Nephron (organoid): ENCODE results near the gene TSPAN5.

Experiments used
- H3K27ac Mint-ChIP-seq, 3 experiments: 2 replicates each; pipeline ENCODE4 v1.8.0; 2020; ENCODE audit warnings: mixed read lengths in 3 of 3, mild to moderate bottlenecking in 2 of 3, moderate library complexity in 1 of 3
- H3K27me3 Mint-ChIP-seq: 2 replicates; pipeline ENCODE4 v1.8.0; 2021; ENCODE audit warnings: low read depth, mild to moderate bottlenecking, moderate library complexity, mixed read lengths
- H3K36me3 Mint-ChIP-seq: 2 replicates; pipeline ENCODE4 v1.8.0; 2020; ENCODE audit warnings: low read depth, mixed read lengths
- H3K4me1 Mint-ChIP-seq: 2 replicates; pipeline ENCODE4 v1.8.0; 2020; ENCODE audit warnings: mixed read lengths
- H3K4me3 Mint-ChIP-seq, 3 experiments: 2 replicates each; pipeline ENCODE4 v1.8.0; 2020; ENCODE audit warnings: mild to moderate bottlenecking in 3 of 3, mixed read lengths in 3 of 3, moderate library complexity in 2 of 3
- H3K9me3 Mint-ChIP-seq: 2 replicates; pipeline ENCODE4 v1.8.0; 2020; ENCODE audit warnings: mixed read lengths
- TF ChIP-seq, protein P1 (sequence below), 3 experiments: fragments of 200-600 bp; sonication (generic); IDR thresholded peaks; one replicate each; pipeline ENCODE4 v1.5.0; 2021; ENCODE audit warnings: antibody characterized with exemption in 3 of 3; ENCODE audit not compliant: unreplicated experiment in 3 of 3

Gene TSPAN5

DNA sequence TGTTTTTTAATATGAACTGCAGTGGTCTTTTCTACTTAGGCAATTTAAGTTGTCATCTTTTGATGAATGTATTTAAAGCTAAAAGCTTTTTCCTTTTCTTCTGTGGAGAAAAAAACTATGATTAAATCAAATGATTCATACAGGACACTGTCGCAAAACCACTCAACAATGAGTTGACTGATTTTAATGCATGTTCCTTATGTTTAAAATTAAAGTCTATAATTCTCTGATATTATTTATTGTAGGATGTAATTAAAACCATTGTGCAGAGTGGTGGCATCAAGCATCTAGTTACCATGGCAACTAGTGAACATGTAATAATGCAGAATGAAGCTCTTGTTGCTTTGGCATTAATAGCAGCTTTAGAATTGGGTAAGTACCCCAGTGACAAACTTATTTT is 224.7 kb downstream of the TSPAN5 start:
- Mint-ChIP-seq H3K4me3 (no peak overlapping the region), H3K4me1 (no peaks in the 10 kb centered on the region), H3K36me3 (peaks cover 31% of the 10 kb centered on the region), H3K27ac (no peak overlapping the region), H3K27me3 (no peaks in the 10 kb centered on the region), H3K9me3 (no peaks in the 10 kb centered on the region)
- TF ChIP-seq, protein P1, sequence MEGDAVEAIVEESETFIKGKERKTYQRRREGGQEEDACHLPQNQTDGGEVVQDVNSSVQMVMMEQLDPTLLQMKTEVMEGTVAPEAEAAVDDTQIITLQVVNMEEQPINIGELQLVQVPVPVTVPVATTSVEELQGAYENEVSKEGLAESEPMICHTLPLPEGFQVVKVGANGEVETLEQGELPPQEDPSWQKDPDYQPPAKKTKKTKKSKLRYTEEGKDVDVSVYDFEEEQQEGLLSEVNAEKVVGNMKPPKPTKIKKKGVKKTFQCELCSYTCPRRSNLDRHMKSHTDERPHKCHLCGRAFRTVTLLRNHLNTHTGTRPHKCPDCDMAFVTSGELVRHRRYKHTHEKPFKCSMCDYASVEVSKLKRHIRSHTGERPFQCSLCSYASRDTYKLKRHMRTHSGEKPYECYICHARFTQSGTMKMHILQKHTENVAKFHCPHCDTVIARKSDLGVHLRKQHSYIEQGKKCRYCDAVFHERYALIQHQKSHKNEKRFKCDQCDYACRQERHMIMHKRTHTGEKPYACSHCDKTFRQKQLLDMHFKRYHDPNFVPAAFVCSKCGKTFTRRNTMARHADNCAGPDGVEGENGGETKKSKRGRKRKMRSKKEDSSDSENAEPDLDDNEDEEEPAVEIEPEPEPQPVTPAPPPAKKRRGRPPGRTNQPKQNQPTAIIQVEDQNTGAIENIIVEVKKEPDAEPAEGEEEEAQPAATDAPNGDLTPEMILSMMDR (IDR thresholded peaks at IDR 0.05; ENCODE audit: unreplicated experiment in 3 of 3), result no peak

DNA sequence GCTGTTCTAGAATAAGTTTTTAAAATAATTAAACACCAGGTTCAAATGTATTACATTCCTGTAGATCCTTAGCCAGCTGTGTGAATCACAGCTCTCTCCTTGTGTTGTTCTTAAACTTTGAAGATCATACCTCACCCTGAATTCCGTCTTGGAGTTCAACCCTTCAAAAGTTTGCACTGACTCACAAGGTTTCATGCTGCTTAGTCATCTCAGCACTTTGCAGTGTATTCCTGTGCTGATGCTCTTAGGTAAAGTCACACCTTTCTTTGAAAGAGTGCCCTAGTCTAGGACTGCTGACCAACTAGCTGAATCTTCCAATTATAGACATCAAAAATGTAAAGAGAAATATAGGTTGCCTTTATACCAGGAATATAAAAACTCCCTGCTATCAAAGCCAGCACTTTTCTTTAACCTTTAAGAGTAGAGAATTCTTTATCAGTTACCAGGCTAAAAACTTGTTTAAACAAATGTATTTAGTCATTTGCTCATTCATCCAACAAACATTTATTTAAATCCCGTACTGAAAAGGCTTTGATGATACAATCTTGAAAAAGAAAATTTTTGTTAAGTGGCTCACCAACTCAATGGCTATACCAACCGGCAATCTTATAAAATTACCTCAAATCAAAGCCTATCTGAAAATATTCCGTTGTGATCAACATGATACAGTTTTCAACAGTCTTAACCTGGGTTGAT is 227.6 kb downstream of the TSPAN5 start:
- peaks cover 11% of the 10 kb centered on the region for H3K9me3 Mint-ChIP-seq
- H3K4me3 Mint-ChIP-seq, result no peak overlapping the region
- TF ChIP-seq, protein P1 (IDR thresholded peaks at IDR 0.05; ENCODE audit: unreplicated experiment in 3 of 3), result no peak
- H3K27me3 Mint-ChIP-seq, result no peaks in the 10 kb centered on the region
- no peaks in the 10 kb centered on the region for H3K4me1 Mint-ChIP-seq
- H3K27ac Mint-ChIP-seq, result no peak overlapping the region
- peaks cover 34% of the 10 kb centered on the region for H3K36me3 Mint-ChIP-seq

DNA sequence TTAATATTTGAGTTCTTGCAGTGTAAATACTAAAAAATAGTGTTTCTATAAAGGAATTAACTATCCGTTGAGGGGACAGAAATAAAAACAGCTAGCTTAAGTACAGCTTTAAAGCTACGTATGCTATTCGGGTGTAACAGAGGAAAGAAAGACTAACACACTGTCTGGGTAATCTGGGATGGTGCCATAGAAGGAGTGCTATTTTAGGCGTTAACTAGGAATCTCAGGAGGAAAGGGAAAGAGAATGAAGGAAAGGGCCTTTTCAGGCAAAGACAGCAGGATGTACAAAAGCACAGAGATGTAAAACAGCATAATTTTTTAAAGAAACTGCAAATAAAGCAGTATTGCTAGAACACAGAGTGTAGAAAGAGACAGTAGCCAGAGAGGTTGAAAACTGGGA is 235.4 kb downstream of the TSPAN5 start:
- H3K4me3 Mint-ChIP-seq, result no peak overlapping the region
- TF ChIP-seq, protein P1 (IDR thresholded peaks at IDR 0.05; ENCODE audit: unreplicated experiment in 3 of 3), result no peak

DNA sequence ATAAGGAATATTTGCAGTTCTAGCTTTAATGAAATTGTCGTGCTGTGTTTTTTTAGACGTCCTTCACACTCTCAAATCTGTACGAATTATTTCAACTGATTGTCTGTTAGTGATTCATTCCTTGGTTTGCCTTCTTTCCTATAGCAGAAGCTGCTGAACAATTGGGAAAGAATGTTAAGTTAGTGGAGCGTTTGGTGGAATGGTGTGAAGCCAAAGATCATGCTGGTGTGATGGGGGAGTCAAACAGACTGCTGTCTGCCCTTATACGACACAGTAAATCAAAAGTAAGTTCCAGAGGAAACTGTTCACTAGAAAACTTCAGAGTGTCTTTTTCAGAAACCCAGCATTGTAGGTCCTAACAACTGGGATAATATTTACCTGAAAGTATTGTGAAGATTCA is 237.3 kb downstream of the TSPAN5 start:
- H3K27me3 Mint-ChIP-seq, result no peaks in the 10 kb centered on the region
- peaks cover 66% of the 10 kb centered on the region for H3K36me3 Mint-ChIP-seq
- TF ChIP-seq, protein P1 (IDR thresholded peaks at IDR 0.05; ENCODE audit: unreplicated experiment in 3 of 3), result no peak
- no peak overlapping the region for H3K27ac Mint-ChIP-seq
- H3K9me3 Mint-ChIP-seq, result peaks cover 22% of the 10 kb centered on the region
- peaks cover 5% of the 10 kb centered on the region for H3K4me1 Mint-ChIP-seq
- H3K4me3 Mint-ChIP-seq, result no peak overlapping the region

More for the DNA sequence above, 235.4 kb downstream of the TSPAN5 start:
- Mint-ChIP-seq H3K9me3 (peaks cover 31% of the 10 kb centered on the region), H3K36me3 (peaks cover 75% of the 10 kb centered on the region), H3K4me1 (peaks cover 5% of the 10 kb centered on the region), H3K27me3 (no peaks in the 10 kb centered on the region), H3K27ac (peak overlapping the region in 1 of 3 experiments; percentile 4)
